T-helper 1 cell treated with Interleukin-12 subunit alpha and Interleukin-12 subunit beta and Interleukin-4 antibody, amounts not matched to agents 30 μg/mL and 1 μg/mL, for 36 hours (primary cell): ENCODE data around the gene VPS33A.

Experiments used
- H3K27ac Mint-ChIP-seq: one replicate; pipeline ENCODE4 v1.8.0; 2021; ENCODE audit warnings: mild to moderate bottlenecking, mixed read lengths
- H3K27me3 Mint-ChIP-seq: one replicate; pipeline ENCODE4 v1.8.0; 2021; ENCODE audit warnings: low read depth, mixed read lengths
- H3K36me3 Mint-ChIP-seq: one replicate; pipeline ENCODE4 v1.8.0; 2021; ENCODE audit warnings: low read depth, mixed read lengths
- H3K4me1 Mint-ChIP-seq: one replicate; pipeline ENCODE4 v1.8.0; 2021; ENCODE audit warnings: low read depth, mixed read lengths
- H3K4me3 Mint-ChIP-seq: one replicate; pipeline ENCODE4 v1.8.0; 2021; ENCODE audit warnings: mild to moderate bottlenecking, moderate library complexity, mixed read lengths
- H3K9me3 Mint-ChIP-seq: one replicate; pipeline ENCODE4 v1.8.0; 2021; ENCODE audit warnings: mixed read lengths

VPS33A gene

GRCh38 chr12:122266230-122266901, at the start of gene VPS33A:
Gene VPS33A, minus strand, starts transcription at chr12:122266494. Its CDS starts 86 bp downstream, at chr12:122266408.
- H3K4me3 Mint-ChIP-seq: peak within 1 kb of the TSS; percentile 94
- peak within 1 kb of the TSS; percentile 99 for H3K27ac Mint-ChIP-seq
- H3K27me3 Mint-ChIP-seq: peaks cover 7% of the 10 kb centered on the region
- peaks cover 16% of the 10 kb centered on the region for H3K36me3 Mint-ChIP-seq
- no peaks in the 10 kb centered on the region for H3K9me3 Mint-ChIP-seq
- H3K4me1 Mint-ChIP-seq: peaks cover 19% of the 10 kb centered on the region

GRCh38 chr12:122312926-122313325, 46.6 kb upstream of the VPS33A start:
- Mint-ChIP-seq H3K9me3 (no peaks in the 10 kb centered on the region), H3K4me3 (no peak overlapping the region), H3K36me3 (peaks cover 18% of the 10 kb centered on the region), H3K27ac (no peak overlapping the region), H3K4me1 (no peaks in the 10 kb centered on the region), H3K27me3 (no peaks in the 10 kb centered on the region)

GRCh38 chr12:122311696-122312095, 45.4 kb upstream of the VPS33A start:
- peaks cover 16% of the 10 kb centered on the region for H3K36me3 Mint-ChIP-seq

GRCh38 chr12:122310626-122311333, 44.5 kb upstream of the VPS33A start:
- Mint-ChIP-seq H3K9me3 (no peaks in the 10 kb centered on the region), H3K4me1 (no peaks in the 10 kb centered on the region), H3K36me3 (peaks cover 16% of the 10 kb centered on the region), H3K27me3 (no peaks in the 10 kb centered on the region), H3K4me3 (no peak overlapping the region), H3K27ac (no peak overlapping the region)

More at GRCh38 chr12:122311696-122312095, 45.4 kb upstream of the VPS33A start:
- no peaks in the 10 kb centered on the region for H3K27me3 Mint-ChIP-seq
- no peak overlapping the region for H3K27ac Mint-ChIP-seq
- no peak overlapping the region for H3K4me3 Mint-ChIP-seq
- H3K9me3 Mint-ChIP-seq: no peaks in the 10 kb centered on the region
- no peaks in the 10 kb centered on the region for H3K4me1 Mint-ChIP-seq

- H3K4me1 Mint-ChIP-seq: no peaks in the 10 kb centered on the region
- no peak overlapping the region for H3K4me3 Mint-ChIP-seq
- H3K27ac Mint-ChIP-seq: no peak overlapping the region
- peaks cover 9% of the 10 kb centered on the region for H3K36me3 Mint-ChIP-seq
- no peaks in the 10 kb centered on the region for H3K9me3 Mint-ChIP-seq
- H3K27me3 Mint-ChIP-seq: no peaks in the 10 kb centered on the region
Observed at GRCh38 chr12:122309564-122310121, 43.3 kb upstream of the VPS33A start.

- Mint-ChIP-seq H3K36me3 (peaks cover 9% of the 10 kb centered on the region), H3K27ac (no peak overlapping the region), H3K4me3 (no peak overlapping the region), H3K4me1 (no peaks in the 10 kb centered on the region), H3K9me3 (no peaks in the 10 kb centered on the region), H3K27me3 (no peaks in the 10 kb centered on the region)
Observed at GRCh38 chr12:122308811-122309210, 42.5 kb upstream of the VPS33A start.

- H3K27me3 Mint-ChIP-seq: no peaks in the 10 kb centered on the region
- no peak overlapping the region for H3K27ac Mint-ChIP-seq
- no peaks in the 10 kb centered on the region for H3K4me1 Mint-ChIP-seq
- H3K4me3 Mint-ChIP-seq: no peak overlapping the region
- H3K9me3 Mint-ChIP-seq: no peaks in the 10 kb centered on the region
- peaks cover 12% of the 10 kb centered on the region for H3K36me3 Mint-ChIP-seq
Observed at GRCh38 chr12:122306407-122306806, 40.1 kb upstream of the VPS33A start.

- peaks cover 15% of the 10 kb centered on the region for H3K36me3 Mint-ChIP-seq
- H3K27ac Mint-ChIP-seq: no peak overlapping the region
- no peaks in the 10 kb centered on the region for H3K4me1 Mint-ChIP-seq
- no peak overlapping the region for H3K4me3 Mint-ChIP-seq
- H3K9me3 Mint-ChIP-seq: no peaks in the 10 kb centered on the region
- H3K27me3 Mint-ChIP-seq: no peaks in the 10 kb centered on the region
Observed at GRCh38 chr12:122304924-122305323, 38.6 kb upstream of the VPS33A start.

GRCh38 chr12:122303068-122303467, 36.8 kb upstream of the VPS33A start:
- Mint-ChIP-seq H3K27me3 (no peaks in the 10 kb centered on the region), H3K27ac (no peak overlapping the region), H3K9me3 (no peaks in the 10 kb centered on the region), H3K4me3 (no peak overlapping the region), H3K36me3 (peaks cover 13% of the 10 kb centered on the region), H3K4me1 (no peaks in the 10 kb centered on the region)

GRCh38 chr12:122298071-122298748, 31.9 kb upstream of the VPS33A start:
- Mint-ChIP-seq H3K36me3 (peaks cover 17% of the 10 kb centered on the region), H3K4me3 (no peak overlapping the region), H3K9me3 (no peaks in the 10 kb centered on the region), H3K27me3 (no peaks in the 10 kb centered on the region), H3K27ac (no peak overlapping the region), H3K4me1 (peaks cover under 1% of the 10 kb centered on the region)

GRCh38 chr12:122297494-122297893, 31.2 kb upstream of the VPS33A start:
- Mint-ChIP-seq H3K4me3 (no peak overlapping the region), H3K4me1 (peaks cover 4% of the 10 kb centered on the region), H3K36me3 (peaks cover 17% of the 10 kb centered on the region), H3K9me3 (no peaks in the 10 kb centered on the region), H3K27ac (no peak overlapping the region), H3K27me3 (no peaks in the 10 kb centered on the region)

- no peak overlapping the region for H3K27ac Mint-ChIP-seq
Observed at GRCh38 chr12:122295877-122296276, 29.6 kb upstream of the VPS33A start.

GRCh38 chr12:122293081-122293480, 26.8 kb upstream of the VPS33A start:
- no peaks in the 10 kb centered on the region for H3K27me3 Mint-ChIP-seq
- H3K4me3 Mint-ChIP-seq: no peak overlapping the region
- no peaks in the 10 kb centered on the region for H3K9me3 Mint-ChIP-seq
- no peak overlapping the region for H3K27ac Mint-ChIP-seq
- H3K4me1 Mint-ChIP-seq: peaks cover 8% of the 10 kb centered on the region
- H3K36me3 Mint-ChIP-seq: peaks cover 21% of the 10 kb centered on the region

More at GRCh38 chr12:122295877-122296276, 29.6 kb upstream of the VPS33A start:
- Mint-ChIP-seq H3K4me3 (no peak overlapping the region), H3K36me3 (peaks cover 21% of the 10 kb centered on the region), H3K27me3 (no peaks in the 10 kb centered on the region), H3K4me1 (peaks cover 4% of the 10 kb centered on the region), H3K9me3 (no peaks in the 10 kb centered on the region)

- no peaks in the 10 kb centered on the region for H3K27me3 Mint-ChIP-seq
- no peaks in the 10 kb centered on the region for H3K9me3 Mint-ChIP-seq
- H3K36me3 Mint-ChIP-seq: peaks cover 21% of the 10 kb centered on the region
- H3K27ac Mint-ChIP-seq: no peak overlapping the region
- H3K4me3 Mint-ChIP-seq: no peak overlapping the region
- peaks cover 11% of the 10 kb centered on the region for H3K4me1 Mint-ChIP-seq
Observed at GRCh38 chr12:122291431-122291830, 25.1 kb upstream of the VPS33A start.
